HG02763 (cell line): ENCODE results near the gene ZNF548.

Source experiments
- ATAC-seq: cut with Tn5 transposase; IDR thresholded peaks from one replicate; pipeline ENCODE4 v1.9.1; 2021; ENCODE audit warnings: mild to moderate bottlenecking, moderate library complexity; ENCODE audit not compliant: unreplicated experiment

Gene ZNF548

GRCh38 chr19:57395710-57396109, 6.1 kb downstream of the ZNF548 start:
- ATAC-seq: no peak

- ATAC-seq: no peak
These were observed 9.2 kb downstream of the ZNF548 start for GRCh38 chr19:57398868-57399267.

GRCh38 chr19:57403737-57404563, 14.3 kb downstream of the ZNF548 start:
- no peak for ATAC-seq

- no peak for ATAC-seq
These were observed 17.0 kb downstream of the ZNF548 start for GRCh38 chr19:57406516-57407123.

- peak; percentile 98 for ATAC-seq
These were observed 21.4 kb downstream of the ZNF548 start, which contains the start of gene ZNF17 for GRCh38 chr19:57410877-57411671. Gene ZNF17, plus strand, starts transcription at chr19:57411161. Its CDS starts 2,455 bp downstream, at chr19:57413616.

GRCh38 chr19:57419439-57419838, 29.8 kb downstream of the ZNF548 start:
- ATAC-seq: no peak

- ATAC-seq: no peak
These were observed 31.4 kb downstream of the ZNF548 start for GRCh38 chr19:57421037-57421436.

- ATAC-seq: peak; percentile 3
These were observed 44.9 kb downstream of the ZNF548 start for GRCh38 chr19:57434386-57435061.

GRCh38 chr19:57435062-57435978, 45.7 kb downstream of the ZNF548 start, which contains the start of gene ZNF749:
Gene ZNF749, plus strand, starts transcription at chr19:57435325. Its CDS starts 254 bp downstream, at chr19:57435579.
- peak; percentile 94 for ATAC-seq

GRCh38 chr19:57436417-57436816, 46.8 kb downstream of the ZNF548 start:
- ATAC-seq: no peak

- ATAC-seq: no peak
These were observed 48.3 kb downstream of the ZNF548 start for GRCh38 chr19:57437931-57438330.

GRCh38 chr19:57438925-57439324, 49.3 kb downstream of the ZNF548 start:
- ATAC-seq: no peak

- ATAC-seq: no peak
These were observed 52.5 kb downstream of the ZNF548 start for GRCh38 chr19:57441979-57442752.

- ATAC-seq: no peak
These were observed 53.6 kb downstream of the ZNF548 start for GRCh38 chr19:57443121-57443696.

GRCh38 chr19:57452307-57452706, 62.7 kb downstream of the ZNF548 start:
- ATAC-seq: no peak
